ENCODE data around the gene SLC43A1. TPM values are rescaled to one million over a fixed set of nuclear protein-coding genes. Genes with fewer than 3 reads are reported as not detected.

The SLC43A1 gene
- total RNA-seq, 6 donors from 2014 or later = 7.1 to 72.3 (median 13.9) TPM

GRCh38 chr11:57464539-57465181 lies 50.8 kb downstream of the SLC43A1 start:
- DNase-seq = peak in 1 of 2 donors; percentile 79
- H3K9me3 ChIP-seq = no peaks in the 10 kb centered on the region
- no peak overlapping the region for H3K4me3 ChIP-seq
- no peak overlapping the region for H3K27ac ChIP-seq
- no peaks in the 10 kb centered on the region for H3K36me3 ChIP-seq
- peaks cover 0 to 17% (median 7%) of the 10 kb centered on the region in 4 donors for H3K27me3 ChIP-seq
- peaks cover 13 to 16% (median 15%) of the 10 kb centered on the region in 4 donors for H3K4me1 ChIP-seq
- ATAC-seq (ENCODE audit: low FRiP score in 2 of 2) = no peak
- 61 to 69% methylated on average over 27 to 30 of the region's 30 CpGs for whole genome bisulfite sequencing, 2 donors
- TF ChIP-seq POLR2A (IDR thresholded peaks at IDR 0.05) (no peak), EP300 (IDR thresholded peaks at IDR 0.05) (no peak), POLR2AphosphoS5 (IDR thresholded peaks at IDR 0.05) (no peak), CTCF (IDR thresholded peaks at IDR 0.05) (no peak)

GRCh38 chr11:57463671-57464538 lies 51.6 kb downstream of the SLC43A1 start:
- H3K27me3 ChIP-seq = peaks cover 0 to 24% (median 11%) of the 10 kb centered on the region in 4 donors
- ATAC-seq (ENCODE audit: low FRiP score in 2 of 2) = no peak
- DNase-seq = no peak
- no peak overlapping the region for H3K4me3 ChIP-seq
- no peaks in the 10 kb centered on the region for H3K36me3 ChIP-seq
- no peak overlapping the region for H3K27ac ChIP-seq
- H3K4me1 ChIP-seq = peaks cover 20 to 24% (median 22%) of the 10 kb centered on the region in 4 donors
- no peaks in the 10 kb centered on the region for H3K9me3 ChIP-seq
- 70 to 78% methylated on average over 11 to 14 of the region's 14 CpGs for WGBS, 2 donors
- TF ChIP-seq POLR2A (IDR thresholded peaks at IDR 0.05) (no peak), EP300 (IDR thresholded peaks at IDR 0.05) (no peak), POLR2AphosphoS5 (IDR thresholded peaks at IDR 0.05) (no peak), CTCF (IDR thresholded peaks at IDR 0.05) (no peak)

GRCh38 chr11:57462597-57462996 lies 52.9 kb downstream of the SLC43A1 start:
- Histone ChIP-seq H3K27me3 (peaks cover 0 to 37% (median 15%) of the 10 kb centered on the region in 4 donors), H3K4me3 (no peak overlapping the region), H3K27ac (no peak overlapping the region), H3K9me3 (no peaks in the 10 kb centered on the region), H3K4me1 (peaks cover 33 to 37% (median 36%) of the 10 kb centered on the region in 4 donors), H3K36me3 (no peaks in the 10 kb centered on the region)
- DNase-seq (no peak), ATAC-seq (ENCODE audit: low FRiP score in 2 of 2) (no peak)
- TF ChIP-seq POLR2AphosphoS5 (IDR thresholded peaks at IDR 0.05) (no peak), CTCF (IDR thresholded peaks at IDR 0.05) (no peak), POLR2A (IDR thresholded peaks at IDR 0.05) (no peak), EP300 (IDR thresholded peaks at IDR 0.05) (no peak)
- 88 to 95% methylated on average over 3 of the region's 3 CpGs for WGBS, 2 donors

GRCh38 chr11:57461841-57462489 lies 53.5 kb downstream of the SLC43A1 start:
- peak in 1 of 2 donors; percentile 60 for DNase-seq
- H3K27me3 ChIP-seq = peaks cover 0 to 38% (median 15%) of the 10 kb centered on the region in 4 donors
- ATAC-seq (ENCODE audit: low FRiP score in 2 of 2) = no peak
- H3K9me3 ChIP-seq = no peaks in the 10 kb centered on the region
- no peak overlapping the region for H3K4me3 ChIP-seq
- no peak overlapping the region for H3K27ac ChIP-seq
- TF ChIP-seq POLR2A (IDR thresholded peaks at IDR 0.05) (no peak), CTCF (IDR thresholded peaks at IDR 0.05) (no peak), POLR2AphosphoS5 (IDR thresholded peaks at IDR 0.05) (no peak), EP300 (IDR thresholded peaks at IDR 0.05) (no peak)
- H3K4me1 ChIP-seq = peaks cover 39 to 43% (median 40%) of the 10 kb centered on the region in 4 donors
- WGBS, 2 donors = 74 to 76% methylated on average over 16 of the region's 16 CpGs
- H3K36me3 ChIP-seq = no peaks in the 10 kb centered on the region
